HepG2 (cell line): ENCODE data around the gene MTHFD1L. TPM values are rescaled to one million over a fixed set of nuclear protein-coding genes. Genes with fewer than 3 reads are reported as not detected.

Experiments
- CREM ChIP-seq, 2 experiments: sonication (generic) in 1 of 2; formaldehyde crosslinking in 1 of 2; IDR thresholded peaks; 2 replicates each; pipeline versions ENCODE4 v1.4.0 to v1.6.1; 2016 to 2020; ENCODE audit warnings: antibody characterized with exemption in 1 of 2, mild to moderate bottlenecking in 1 of 2, missing genetic modification reagents in 1 of 2
- FLYWCH1 ChIP-seq: sonication (generic); formaldehyde crosslinking; IDR thresholded peaks from 2 replicates; pipeline ENCODE4 v1.8.1; 2023; ENCODE audit warnings: mild to moderate bottlenecking, missing genetic modification reagents
- HHEX ChIP-seq: IDR thresholded peaks from 2 replicates; pipeline ENCODE4 v1.6.1; 2016; ENCODE audit warnings: control low read depth
- KMT2B ChIP-seq: IDR thresholded peaks from 2 replicates; pipeline ENCODE4 v1.6.1; 2016; ENCODE audit warnings: missing genetic modification reagents, missing compliant biosample characterization
- PPARG ChIP-seq: conservative IDR thresholded peaks from 2 replicates; pipeline ENCODE4 v1.6.1; 2016; ENCODE audit warnings: missing biosample characterization, missing genetic modification reagents
- SKI ChIP-seq: fragments of 450-650 bp; IDR thresholded peaks from one replicate; pipeline ENCODE4 v1.6.1; 2018; ENCODE audit warnings: mild to moderate bottlenecking; ENCODE audit not compliant: partially characterized antibody
- ZBTB40 ChIP-seq, 2 experiments: fragments of 450-650 bp in 1 of 2; sonication (generic) in 1 of 2; formaldehyde crosslinking in 1 of 2; IDR thresholded peaks; 2 replicates each; pipeline versions ENCODE4 v1.6.1 to v1.8.0; 2016 to 2022; ENCODE audit warnings: antibody characterized with exemption in 1 of 2, mild to moderate bottlenecking in 1 of 2, missing genetic modification reagents in 1 of 2
- ZFP62 ChIP-seq: sonication (generic); formaldehyde crosslinking; IDR thresholded peaks from 2 replicates; pipeline ENCODE4 v1.4.0; 2020; ENCODE audit warnings: missing genetic modification reagents
- ZNF274 ChIP-seq: sonication (generic); formaldehyde crosslinking; IDR thresholded peaks from 2 replicates; pipeline ENCODE4 v1.5.1; 2020; ENCODE audit warnings: mild to moderate bottlenecking, missing genetic modification reagents
- ZNF567 ChIP-seq: sonication (generic); formaldehyde crosslinking; IDR thresholded peaks from 2 replicates; pipeline ENCODE4 v1.8.1; 2023; ENCODE audit warnings: mild to moderate bottlenecking, missing genetic modification reagents, borderline replicate concordance
- ZNF747 ChIP-seq: sonication (generic); formaldehyde crosslinking; IDR thresholded peaks from 2 replicates; pipeline ENCODE4 v1.8.1; 2023; ENCODE audit warnings: missing genetic modification reagents, mild to moderate bottlenecking, borderline replicate concordance
- ZSCAN12 ChIP-seq: sonication (generic); formaldehyde crosslinking; IDR thresholded peaks from 2 replicates; pipeline ENCODE4 v1.9.0; 2021; ENCODE audit warnings: mild to moderate bottlenecking, missing genetic modification reagents
- polyA plus RNA-seq, 8 experiments: library from polyadenylated mRNA; depleted of rRNA in 3 of 8; stranded (reverse) in 7 of 8; unstranded in 1 of 8; fragments of >200 nt; fragmentation: Illumina TruSeq in 4 of 8; extraction: Trizol in 4 of 8; gene quantifications; 2 replicates each; pipeline versions ENCODE4 v1.2.1 to v1.2.3, GENCODE V29; 2011 to 2016; ENCODE audit warnings: low read depth in 4 of 8, missing spikeins in 1 of 8, mixed read lengths in 1 of 8; ENCODE audit not compliant: insufficient read depth in 1 of 8
- total RNA-seq, 5 experiments: library from RNA; depleted of rRNA; stranded (reverse); fragments of >200 nt; fragmentation: Illumina TruSeq; extraction: Trizol; gene quantifications; 2 replicates each; pipeline ENCODE4 v1.2.3, GENCODE V29; 2016; ENCODE audit warnings: low read depth in 1 of 5
- TF ChIP-seq, protein P1 (sequence below): sonication (generic); formaldehyde crosslinking; IDR thresholded peaks from 2 replicates; pipeline ENCODE4 v1.4.0; 2020; ENCODE audit warnings: missing genetic modification reagents
- TF ChIP-seq, protein P2 (sequence below): sonication (generic); formaldehyde crosslinking; IDR thresholded peaks from 2 replicates; pipeline ENCODE4 v1.5.0; 2020; ENCODE audit warnings: mild to moderate bottlenecking, missing genetic modification reagents
- TF ChIP-seq, protein P3 (sequence below): IDR thresholded peaks from 2 replicates; pipeline ENCODE4 v1.6.1; 2016; ENCODE audit warnings: missing compliant biosample characterization, missing genetic modification reagents, borderline replicate concordance

MTHFD1L gene
- total and polyA plus RNA-seq, 2 of the 13 experiments (the other 11 are each of a cell fraction or from before 2014, with no cell fraction given) = 24.0 to 39.6 TPM

- TF ChIP-seq ZBTB40 (IDR thresholded peaks at IDR 0.05) = no peak
- no peak; the same call in 1 of the 2 replicates for TF ChIP-seq ZBTB40 (CRISPR knock-in tag; IDR thresholded peaks at IDR 0.05)
- TF ChIP-seq ZNF567 = no peak
- TF ChIP-seq SKI = peak; percentile 61
- TF ChIP-seq, protein P1, sequence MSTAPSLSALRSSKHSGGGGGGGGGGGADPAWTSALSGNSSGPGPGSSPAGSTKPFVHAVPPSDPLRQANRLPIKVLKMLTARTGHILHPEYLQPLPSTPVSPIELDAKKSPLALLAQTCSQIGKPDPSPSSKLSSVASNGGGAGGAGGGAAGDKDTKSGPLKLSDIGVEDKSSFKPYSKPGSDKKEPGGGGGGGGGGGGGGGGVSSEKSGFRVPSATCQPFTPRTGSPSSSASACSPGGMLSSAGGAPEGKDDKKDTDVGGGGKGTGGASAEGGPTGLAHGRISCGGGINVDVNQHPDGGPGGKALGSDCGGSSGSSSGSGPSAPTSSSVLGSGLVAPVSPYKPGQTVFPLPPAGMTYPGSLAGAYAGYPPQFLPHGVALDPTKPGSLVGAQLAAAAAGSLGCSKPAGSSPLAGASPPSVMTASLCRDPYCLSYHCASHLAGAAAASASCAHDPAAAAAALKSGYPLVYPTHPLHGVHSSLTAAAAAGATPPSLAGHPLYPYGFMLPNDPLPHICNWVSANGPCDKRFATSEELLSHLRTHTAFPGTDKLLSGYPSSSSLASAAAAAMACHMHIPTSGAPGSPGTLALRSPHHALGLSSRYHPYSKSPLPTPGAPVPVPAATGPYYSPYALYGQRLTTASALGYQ = no peak
- no peak for TF ChIP-seq ZNF274 (CRISPR knock-in tag)
- TF ChIP-seq KMT2B (CRISPR knock-in tag) = no peak
- TF ChIP-seq FLYWCH1 (CRISPR knock-in tag) = no peak
- TF ChIP-seq HHEX (CRISPR knock-in tag) = 0 out of 2 replicates have a peak, but pooled peaks have one; percentile 11
- TF ChIP-seq PPARG (CRISPR knock-in tag) = peak; percentile 61
- peak; percentile 66 for TF ChIP-seq CREM (IDR thresholded peaks at IDR 0.05)
- no peak for TF ChIP-seq CREM (CRISPR knock-in tag; IDR thresholded peaks at IDR 0.05)
- TF ChIP-seq ZNF747 (CRISPR knock-in tag) = no peak
- no peak for TF ChIP-seq ZSCAN12 (CRISPR knock-in tag)
- TF ChIP-seq, protein P2, sequence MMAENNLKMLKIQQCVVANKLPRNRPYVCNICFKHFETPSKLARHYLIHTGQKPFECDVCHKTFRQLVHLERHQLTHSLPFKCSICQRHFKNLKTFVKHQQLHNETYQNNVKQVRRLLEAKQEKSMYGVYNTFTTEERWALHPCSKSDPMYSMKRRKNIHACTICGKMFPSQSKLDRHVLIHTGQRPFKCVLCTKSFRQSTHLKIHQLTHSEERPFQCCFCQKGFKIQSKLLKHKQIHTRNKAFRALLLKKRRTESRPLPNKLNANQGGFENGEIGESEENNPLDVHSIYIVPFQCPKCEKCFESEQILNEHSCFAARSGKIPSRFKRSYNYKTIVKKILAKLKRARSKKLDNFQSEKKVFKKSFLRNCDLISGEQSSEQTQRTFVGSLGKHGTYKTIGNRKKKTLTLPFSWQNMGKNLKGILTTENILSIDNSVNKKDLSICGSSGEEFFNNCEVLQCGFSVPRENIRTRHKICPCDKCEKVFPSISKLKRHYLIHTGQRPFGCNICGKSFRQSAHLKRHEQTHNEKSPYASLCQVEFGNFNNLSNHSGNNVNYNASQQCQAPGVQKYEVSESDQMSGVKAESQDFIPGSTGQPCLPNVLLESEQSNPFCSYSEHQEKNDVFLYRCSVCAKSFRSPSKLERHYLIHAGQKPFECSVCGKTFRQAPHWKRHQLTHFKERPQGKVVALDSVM (CRISPR knock-in tag) = no peak
- no peak for TF ChIP-seq ZFP62
- TF ChIP-seq, protein P3, sequence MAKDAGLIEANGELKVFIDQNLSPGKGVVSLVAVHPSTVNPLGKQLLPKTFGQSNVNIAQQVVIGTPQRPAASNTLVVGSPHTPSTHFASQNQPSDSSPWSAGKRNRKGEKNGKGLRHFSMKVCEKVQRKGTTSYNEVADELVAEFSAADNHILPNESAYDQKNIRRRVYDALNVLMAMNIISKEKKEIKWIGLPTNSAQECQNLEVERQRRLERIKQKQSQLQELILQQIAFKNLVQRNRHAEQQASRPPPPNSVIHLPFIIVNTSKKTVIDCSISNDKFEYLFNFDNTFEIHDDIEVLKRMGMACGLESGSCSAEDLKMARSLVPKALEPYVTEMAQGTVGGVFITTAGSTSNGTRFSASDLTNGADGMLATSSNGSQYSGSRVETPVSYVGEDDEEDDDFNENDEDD (CRISPR knock-in tag) = no peak
Observed at GRCh38 chr6:151060096-151060765, 194.7 kb downstream of the MTHFD1L start (continued).
